H1 (cell line): ENCODE data around the gene SLC6A17. TPM values are rescaled to one million over a fixed set of nuclear protein-coding genes. Genes with fewer than 3 reads are reported as not detected.

Source experiments
- CTCF ChIA-PET: fragments of 300-600 bp; sonication (Branson Sonifier 250); formaldehyde crosslinking; loops from one replicate; lab custom pipeline; 2021; ENCODE audit not compliant: partially characterized antibody; lab: Charles Lee
- POLR2A ChIA-PET: fragments of 300-600 bp; sonication (Branson Sonifier 250); formaldehyde crosslinking; loops from one replicate; lab custom pipeline; 2021; ENCODE audit warnings: inconsistent platforms; ENCODE audit not compliant: partially characterized antibody; lab: Charles Lee
- DNase-seq, 2 experiments: peaks; one replicate each; pipeline versions ENCODE4 v3.0.0 to v3.0.0-alpha.2; 2010 to 2022; ENCODE audit warnings: low spot score in 2 of 2, low read depth in 1 of 2, mixed read lengths in 1 of 2
- FAIRE-seq: peaks from 2 replicates; lab custom pipeline; 2011; peaks lifted over from hg19 to GRCh38; lab: Jason Lieb, UNC
- H2AFZ ChIP-seq: 2 replicates; pipeline ENCODE4 v1.8.1; 2012; ENCODE audit warnings: low read length, inconsistent platforms
- H2AK5ac ChIP-seq: 2 replicates; pipeline ENCODE4 v1.6.1; 2013; ENCODE audit warnings: low read depth, low read length
- H2BK120ac ChIP-seq: replicated peaks from 2 replicates; pipeline ENCODE3; 2013; ENCODE audit warnings: low read depth, low read length, inconsistent platforms
- H2BK12ac ChIP-seq: 2 replicates; pipeline ENCODE4 v1.6.1; 2013; ENCODE audit warnings: low read depth, low read length
- H2BK15ac ChIP-seq: 2 replicates; pipeline ENCODE4 v1.6.1; 2013; ENCODE audit warnings: low read length
- H2BK20ac ChIP-seq: 2 replicates; pipeline ENCODE4 v1.6.1; 2013; ENCODE audit warnings: low read length
- H2BK5ac ChIP-seq: 2 replicates; pipeline ENCODE4 v1.6.1; 2013; ENCODE audit warnings: low read depth, low read length
- H3K14ac ChIP-seq: 2 replicates; pipeline ENCODE4 v1.6.1; 2013; ENCODE audit warnings: inconsistent platforms; ENCODE audit not compliant: insufficient read length
- H3K18ac ChIP-seq: 2 replicates; pipeline ENCODE4 v1.6.1; 2013; ENCODE audit warnings: low read length; ENCODE audit errors: extremely low read depth
- H3K23ac ChIP-seq: 2 replicates; pipeline ENCODE4 v1.6.1; 2013; ENCODE audit warnings: inconsistent platforms; ENCODE audit not compliant: insufficient read length
- H3K23me2 ChIP-seq: 2 replicates; pipeline ENCODE4 v1.6.1; 2013; ENCODE audit warnings: low read depth, low read length
- H3K27ac ChIP-seq: 2 replicates; pipeline ENCODE4 v1.6.1; 2011; ENCODE audit warnings: low read depth, low read length, inconsistent platforms
- H3K27me3 ChIP-seq, 4 experiments: replicated peaks in 1 of 4; 1 replicate in 1 of 4; 2 replicates in 3 of 4; pipeline versions ENCODE4 v1.6.1 to v1.8.1; 2011 to 2013; ENCODE audit warnings: low read length in 3 of 4, mild to moderate bottlenecking in 3 of 4, inconsistent platforms in 2 of 4, mixed read lengths in 2 of 4, moderate library complexity in 1 of 4; ENCODE audit not compliant: control insufficient read depth in 3 of 4, insufficient read depth in 3 of 4; ENCODE audit errors: extremely low read depth in 1 of 4
- H3K36me3 ChIP-seq, 4 experiments: 2 replicates each; pipeline versions ENCODE4 v1.6.1 to v1.8.1; 2011 to 2013; ENCODE audit warnings: mild to moderate bottlenecking in 4 of 4, low read length in 3 of 4, moderate library complexity in 2 of 4, control low read depth in 1 of 4, inconsistent platforms in 1 of 4; ENCODE audit not compliant: insufficient read depth in 4 of 4, control insufficient read depth in 2 of 4
- H3K4ac ChIP-seq: replicated peaks from 2 replicates; pipeline ENCODE3; 2013; ENCODE audit warnings: low read length, low read depth, mixed read lengths, inconsistent platforms; ENCODE audit not compliant: insufficient read length
- H3K4me1 ChIP-seq, 4 experiments: replicated peaks in 1 of 4; 1 replicate in 1 of 4; 2 replicates in 3 of 4; pipeline versions ENCODE4 v1.6.1 to v1.8.1; 2011 to 2013; ENCODE audit warnings: low read length in 3 of 4, inconsistent platforms in 2 of 4, mixed read lengths in 1 of 4; ENCODE audit not compliant: insufficient read depth in 4 of 4, control insufficient read depth in 3 of 4
- H3K4me2 ChIP-seq, 2 experiments: 2 replicates each; pipeline versions ENCODE4 v1.6.1 to v1.8.1; 2011 to 2013; ENCODE audit warnings: low read depth in 2 of 2, low read length in 2 of 2, control low read depth in 1 of 2, inconsistent platforms in 1 of 2, mild to moderate bottlenecking in 1 of 2; ENCODE audit not compliant: insufficient read depth in 1 of 2
- H3K4me3 ChIP-seq, 4 experiments: fragments of 200-600, 300-600 bp in 1 of 4; sonication (generic), shearing (Covaris generic), sonication (Bioruptor Twin) in 1 of 4; 2 replicates each; pipeline versions ENCODE4 v1.5.1 to v1.8.1; 2011 to 2016; ENCODE audit warnings: low read length in 4 of 4, low read depth in 3 of 4, control low read depth in 2 of 4, inconsistent platforms in 2 of 4, mild to moderate bottlenecking in 2 of 4, mixed read lengths in 1 of 4, moderate library complexity in 1 of 4; ENCODE audit not compliant: insufficient read depth in 2 of 4; ENCODE audit errors: extremely low read depth in 1 of 4
- H3K56ac ChIP-seq: replicated peaks from 2 replicates; pipeline ENCODE3; 2013; ENCODE audit warnings: low read depth, mild to moderate bottlenecking, mixed read lengths, low read length, inconsistent platforms; ENCODE audit not compliant: insufficient read length
- H3K79me1 ChIP-seq: 2 replicates; pipeline ENCODE4 v1.6.1; 2013; ENCODE audit warnings: low read depth, low read length, control low read depth
- H3K79me2 ChIP-seq, 2 experiments: 2 replicates each; pipeline versions ENCODE4 v1.6.1 to v1.8.1; 2012 to 2013; ENCODE audit warnings: low read length in 2 of 2, mild to moderate bottlenecking in 2 of 2, inconsistent platforms in 1 of 2; ENCODE audit not compliant: insufficient read depth in 2 of 2, control insufficient read depth in 1 of 2
- H3K9ac ChIP-seq, 4 experiments: replicated peaks in 1 of 4; 1 replicate in 1 of 4; 2 replicates in 3 of 4; pipeline versions ENCODE4 v1.6.1 to v1.8.1; 2011 to 2013; ENCODE audit warnings: low read depth in 3 of 4, low read length in 3 of 4, control low read depth in 2 of 4, mild to moderate bottlenecking in 2 of 4, moderate library complexity in 2 of 4, inconsistent platforms in 1 of 4; ENCODE audit errors: extremely low read depth in 1 of 4
- H3K9me3 ChIP-seq, 2 experiments: 2 replicates each; pipeline versions ENCODE4 v1.6.1 to v1.8.1; 2012 to 2013; ENCODE audit warnings: mild to moderate bottlenecking in 2 of 2, moderate library complexity in 2 of 2, control low read depth in 1 of 2, inconsistent platforms in 1 of 2, low read depth in 1 of 2, low read length in 1 of 2, mixed read lengths in 1 of 2; ENCODE audit not compliant: insufficient read depth in 2 of 2
- H4K20me1 ChIP-seq, 2 experiments: replicated peaks in 1 of 2; 2 replicates each; pipeline versions ENCODE3 to v1.8.1; 2011 to 2013; ENCODE audit warnings: inconsistent platforms in 2 of 2, low read length in 2 of 2, mild to moderate bottlenecking in 1 of 2; ENCODE audit not compliant: insufficient read depth in 2 of 2, control insufficient read depth in 1 of 2
- H4K5ac ChIP-seq: 2 replicates; pipeline ENCODE4 v1.6.1; 2013; ENCODE audit warnings: low read length, low read depth, mixed read lengths, inconsistent platforms; ENCODE audit not compliant: insufficient read length
- H4K8ac ChIP-seq: 2 replicates; pipeline ENCODE4 v1.8.0; 2013; ENCODE audit warnings: mild to moderate bottlenecking, moderate library complexity, low read length, inconsistent platforms; ENCODE audit not compliant: insufficient read depth; ENCODE audit errors: extremely low read depth
- H4K91ac ChIP-seq: replicated peaks from 2 replicates; pipeline ENCODE3; 2013; ENCODE audit warnings: low read length, mixed read lengths, inconsistent platforms; ENCODE audit not compliant: insufficient read length
- CEBPB ChIP-seq: IDR thresholded peaks from 2 replicates; pipeline ENCODE4 v1.6.1; 2012; ENCODE audit warnings: low read depth, low read length
- CREB1 ChIP-seq: IDR thresholded peaks from 2 replicates; pipeline ENCODE4 v1.6.1; 2012; ENCODE audit warnings: inconsistent platforms
- JUN ChIP-seq: IDR thresholded peaks from 2 replicates; pipeline ENCODE4 v1.6.1; 2011; ENCODE audit warnings: low read depth, mild to moderate bottlenecking, improper control_type of control experiment, low read length
- KDM1A ChIP-seq: fragments of 200-600, 300-600 bp; sonication (generic); IDR thresholded peaks from 2 replicates; pipeline ENCODE4 v1.7.1; 2016; ENCODE audit warnings: mild to moderate bottlenecking, low read length, borderline replicate concordance
- PHF8 ChIP-seq: fragments of 200-600 bp; sonication (generic); conservative IDR thresholded peaks from 2 replicates; pipeline ENCODE4 v1.7.1; 2012; ENCODE audit warnings: low read depth, mild to moderate bottlenecking, inconsistent platforms, low read length, moderate library complexity
- POLR2A ChIP-seq, 2 experiments: IDR thresholded peaks; 1 replicate in 1 of 2; 2 replicates in 1 of 2; pipeline ENCODE4 v1.6.1; 2011; ENCODE audit warnings: low read depth in 2 of 2, low read length in 2 of 2, mild to moderate bottlenecking in 2 of 2; ENCODE audit errors: control extremely low read depth in 1 of 2
- TBP ChIP-seq: IDR thresholded peaks from 2 replicates; pipeline ENCODE4 v1.6.1; 2011; ENCODE audit warnings: low read depth, low read length, improper control_type of control experiment
- WGBS, 2 experiments: shearing (Covaris generic) in 1 of 2; methylation state at CpG; one replicate each; pipeline versions ENCODE4 v1.1.6 to v1.1.7; 2013 to 2015; ENCODE audit warnings: low lambda C conversion rate in 2 of 2, mixed read lengths in 2 of 2, inconsistent platforms in 1 of 2, low coverage in 1 of 2, missing lambda C conversion rate in 1 of 2; ENCODE audit not compliant: insufficient replicate concordance in 2 of 2, insufficient coverage in 1 of 2, insufficient read length in 1 of 2; ENCODE audit errors: extremely low coverage in 1 of 2, missing lambda C conversion rate in 1 of 2; 5-methylcytosine and 5-hydroxymethylcytosine counted together
- polyA plus RNA-seq, 7 experiments: library from polyadenylated mRNA; depleted of rRNA in 3 of 7; stranded (reverse) in 5 of 7; unstranded in 2 of 7; fragments of >200 nt in 5 of 7; fragments of 200-250 nt in 2 of 7; gene quantifications; 1 replicate in 5 of 7; 2 replicates in 1 of 7; 4 replicates in 1 of 7; pipeline versions ENCODE4 v1.2.1 to v1.2.3, GENCODE V29; 2011 to 2013; ENCODE audit warnings: missing spikeins in 2 of 7, mixed read lengths in 2 of 7
- total RNA-seq: library from RNA; stranded (reverse); fragmentation: NEBNext Ultra II Directional; extraction: Animal tissue kit (Norgen Biotek cat#: 25700); gene quantifications from 2 replicates; pipeline ENCODE4 v1.2.1, GENCODE V29; 2021

Gene SLC6A17
- total and polyA plus RNA-seq, 2 of the 8 experiments (the other 6 are each of a cell fraction or from before 2014, with no cell fraction given): 0.15 to 0.28 TPM

DNA sequence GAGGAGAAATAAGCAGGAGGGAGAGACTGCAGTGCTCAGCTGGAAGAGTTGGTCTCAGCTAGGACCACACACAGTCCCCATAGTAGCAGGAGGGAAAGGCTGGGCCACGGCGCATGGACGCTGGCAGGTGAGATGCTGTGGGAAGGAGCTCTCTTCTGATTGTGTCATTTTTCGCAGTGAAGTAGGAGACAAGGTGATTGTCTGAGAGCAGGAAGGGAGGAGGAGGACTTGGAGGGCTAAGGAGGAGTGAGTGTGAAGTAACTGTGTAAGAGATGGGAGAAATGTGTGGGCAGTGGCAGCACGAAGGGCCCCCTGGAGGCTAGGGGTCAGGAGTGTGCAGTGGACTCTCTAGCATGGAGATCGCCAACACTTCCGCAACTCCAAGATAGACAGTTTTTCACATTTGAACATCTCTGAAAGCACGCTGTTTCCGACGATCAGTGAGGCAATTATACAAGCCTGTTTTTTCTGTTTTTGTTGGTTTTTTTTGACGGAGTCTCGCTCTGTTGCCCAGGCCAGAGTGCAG lies 33.4 kb downstream of the SLC6A17 start:
- H4K20me1 ChIP-seq: no peaks in the 10 kb centered on the region
- H3K14ac ChIP-seq: no peak overlapping the region
- no peak overlapping the region for H3K9ac ChIP-seq
- CTCF ChIA-PET: interaction anchor here (1.0 to 2.2 kb wide), 5 partner anchors 10 to 312 kb away, joined by 3 to 10 read pairs (median 4); no protein-coding TSS in a partner anchor
- no peak overlapping the region for H2BK15ac ChIP-seq
- 90% methylated on average over 12 of the region's 12 CpGs; no CpG with 5 or more reads in 1 of the 2 experiments for WGBS, 2 experiments
- no peak overlapping the region for H4K91ac ChIP-seq
- H3K9me3 ChIP-seq: no peaks in the 10 kb centered on the region
- no peak overlapping the region for H4K8ac ChIP-seq
- H3K18ac ChIP-seq: no peak overlapping the region
- DNase-seq: no peak
- TF ChIP-seq TBP (no peak), KDM1A (no peak), CEBPB (no peak), JUN (no peak), CREB1 (no peak), POLR2A (IDR thresholded peaks at IDR 0.05; ENCODE audit: control extremely low read depth in 1 of 2, low read depth in 2 of 2, low read length in 2 of 2) (no peak), PHF8 (no peak)
- POLR2A ChIA-PET: no interaction called here
- H3K79me1 ChIP-seq: no peaks in the 10 kb centered on the region
- no peaks in the 10 kb centered on the region for H3K27me3 ChIP-seq
- H2AFZ ChIP-seq: no peak overlapping the region
- H2BK20ac ChIP-seq: no peak overlapping the region
- H3K36me3 ChIP-seq: no peaks in the 10 kb centered on the region
- H3K27ac ChIP-seq: no peak overlapping the region
- no peak overlapping the region for H2BK12ac ChIP-seq
- no peak overlapping the region for H3K4me2 ChIP-seq
- H2AK5ac ChIP-seq: no peak overlapping the region
- peaks cover 0 to 2% (median 0%) of the 10 kb centered on the region in 4 experiments; a peak in 1 of 7 replicates for H3K4me1 ChIP-seq
- no peaks in the 10 kb centered on the region for H3K23me2 ChIP-seq
- FAIRE-seq: no peak
- no peak overlapping the region for H3K4ac ChIP-seq
- H3K79me2 ChIP-seq: no peaks in the 10 kb centered on the region
- no peak overlapping the region for H2BK120ac ChIP-seq
- no peak overlapping the region for H4K5ac ChIP-seq
- no peak overlapping the region for H3K4me3 ChIP-seq
- no peak overlapping the region for H2BK5ac ChIP-seq
- no peak overlapping the region for H3K23ac ChIP-seq
- no peak overlapping the region for H3K56ac ChIP-seq
